ELR (cell line): ENCODE data around the gene GTF2A2.

ENCODE experiments used
- DNase-seq: peaks from one replicate; pipeline ENCODE4 v3.0.0-alpha.2; 2015; ENCODE audit warnings: low read depth

The GTF2A2 gene

DNA sequence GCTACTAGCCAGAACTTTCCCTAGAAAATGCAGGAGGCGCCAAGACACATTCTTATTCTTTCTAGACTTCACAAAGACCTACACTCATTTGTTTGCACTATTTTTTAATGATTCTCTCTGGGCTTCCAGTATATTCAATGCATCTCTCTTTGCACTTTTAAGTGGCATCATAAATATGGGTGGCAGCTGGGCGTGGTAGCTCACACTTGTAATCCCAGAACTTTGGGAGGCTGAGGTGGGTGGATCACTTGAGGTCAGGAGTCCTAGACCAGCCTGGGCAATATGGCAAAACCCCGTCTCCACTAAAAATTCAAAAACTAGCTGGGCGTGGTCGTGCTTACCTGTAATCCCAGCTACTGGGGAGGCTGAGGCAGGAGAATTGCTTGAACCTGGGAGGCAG lies 51.3 kb downstream of the GTF2A2 start:
- no peak for DNase-seq

DNA sequence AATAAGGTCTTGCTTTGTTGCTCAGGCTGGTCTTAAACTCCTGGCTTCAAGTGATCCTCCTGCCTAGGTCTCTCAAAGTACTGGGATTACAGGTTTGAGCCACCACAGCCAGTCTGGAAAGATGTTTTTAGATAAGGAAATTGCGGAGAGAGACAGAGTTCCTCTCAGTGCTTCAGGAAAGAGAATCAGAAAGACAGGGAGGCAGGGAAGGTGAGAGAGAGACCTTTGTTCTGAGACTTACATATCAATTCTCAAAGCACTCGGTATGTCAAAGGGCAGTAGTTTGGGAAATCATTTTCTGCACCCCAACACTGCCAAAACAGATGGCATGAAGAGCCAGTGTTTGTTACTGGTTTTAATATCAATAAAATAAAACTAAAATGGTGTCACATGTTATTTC lies 58.9 kb downstream of the GTF2A2 start:
- DNase-seq = no peak

DNA sequence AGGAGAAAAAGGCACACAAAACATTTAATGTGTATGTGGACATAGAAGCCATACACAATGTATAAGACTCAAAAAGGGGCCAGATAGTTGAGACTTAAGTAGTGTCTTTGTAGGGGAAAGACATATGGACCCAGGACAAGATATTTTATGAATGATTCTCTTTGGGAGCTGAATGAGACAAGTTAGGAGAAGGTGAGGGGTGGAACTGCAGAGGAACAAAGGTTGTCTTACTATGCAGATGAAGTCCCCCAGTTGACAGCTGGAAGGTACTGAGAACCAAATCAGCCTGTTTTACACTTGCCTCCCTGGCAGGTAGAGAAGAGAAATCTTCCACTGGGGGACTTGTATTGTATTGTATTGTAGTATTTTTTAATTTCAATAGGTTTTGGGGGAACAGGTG lies 60.7 kb downstream of the GTF2A2 start:
- DNase-seq = no peak

DNA sequence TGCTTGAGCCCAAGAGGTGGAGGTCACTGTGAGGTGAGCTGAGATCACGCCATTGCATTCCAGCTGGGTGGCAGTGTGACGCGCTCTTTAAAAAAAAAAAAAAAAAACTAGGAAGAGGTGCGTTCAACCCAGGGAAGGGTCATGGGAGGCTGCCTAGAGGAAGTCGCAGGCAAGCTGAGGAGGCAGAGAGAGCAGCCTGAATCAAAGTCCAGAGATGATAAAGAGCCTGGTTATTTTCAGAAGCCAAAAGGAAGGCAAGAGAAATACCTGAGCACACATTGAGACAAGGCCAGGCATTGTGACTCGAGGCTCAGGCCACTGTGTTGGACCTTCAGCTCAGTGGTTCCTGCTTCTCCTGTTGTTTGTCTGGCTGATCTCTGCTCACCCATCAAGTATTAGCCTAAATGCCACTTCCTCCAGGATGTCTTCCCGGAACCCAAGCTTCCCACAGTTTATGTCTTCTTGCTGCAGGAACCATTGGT lies 61.8 kb downstream of the GTF2A2 start:
- DNase-seq = no peak

DNA sequence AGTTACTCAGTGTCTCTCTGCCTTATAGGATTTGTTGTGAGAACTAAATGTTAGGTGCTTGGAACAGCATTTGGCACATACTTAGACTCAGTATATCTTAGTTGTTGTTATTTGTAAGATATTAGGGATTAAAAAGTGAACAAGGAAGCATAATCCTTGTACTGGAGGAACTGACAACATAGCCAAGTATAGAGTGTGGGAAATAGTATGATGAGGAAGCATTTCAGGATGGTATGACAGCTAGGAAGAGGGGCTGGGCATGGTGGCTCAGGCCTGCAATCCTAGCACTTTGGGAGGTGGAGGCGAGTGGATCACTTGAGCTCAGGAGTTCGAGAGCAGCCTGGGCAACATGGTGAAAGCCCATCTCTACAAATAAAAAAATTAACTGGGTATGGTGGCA lies 62.3 kb downstream of the GTF2A2 start:
- DNase-seq = no peak

DNA sequence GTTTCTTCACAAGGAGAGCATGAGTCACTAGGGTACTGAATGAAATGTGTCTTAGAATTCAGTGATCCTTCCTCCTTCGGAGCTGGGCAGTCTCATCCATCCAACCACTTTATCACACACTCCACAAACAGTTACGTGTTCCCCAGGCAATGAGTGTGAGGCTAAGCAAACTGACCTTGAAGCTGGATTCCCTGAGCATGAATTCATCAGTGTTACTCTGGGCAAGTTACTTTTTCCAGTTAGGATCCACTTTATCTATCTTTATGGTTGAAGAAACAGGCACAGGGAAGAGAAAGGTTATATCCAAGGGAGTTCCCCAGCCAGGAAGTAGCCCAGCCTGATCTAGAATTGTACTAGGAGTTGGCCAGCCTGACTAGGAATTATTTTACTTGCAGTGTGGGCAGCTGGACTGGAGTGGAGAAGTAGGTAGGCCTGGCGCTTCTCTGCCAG lies 62.8 kb downstream of the GTF2A2 start:
- DNase-seq = peak; percentile 55

DNA sequence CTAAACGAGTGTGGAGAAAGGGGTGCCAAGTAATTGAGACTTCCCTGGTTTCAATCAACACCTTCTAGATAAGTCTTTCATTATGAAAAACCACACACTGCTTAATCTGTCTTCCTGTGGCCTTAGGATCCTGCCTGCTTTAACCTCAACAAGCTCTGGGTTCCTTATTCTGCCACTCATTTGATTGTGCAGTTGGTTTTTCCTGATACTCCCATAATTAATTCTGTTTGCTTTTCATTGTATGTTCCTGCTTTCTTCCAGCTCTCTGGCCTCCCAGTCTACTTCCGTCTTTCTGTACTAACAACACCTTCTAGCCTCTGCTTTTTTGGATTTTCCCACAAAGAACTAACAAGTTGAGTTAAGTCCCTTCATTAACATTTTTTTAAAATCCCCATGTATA lies 66.0 kb downstream of the GTF2A2 start:
- no peak for DNase-seq

DNA sequence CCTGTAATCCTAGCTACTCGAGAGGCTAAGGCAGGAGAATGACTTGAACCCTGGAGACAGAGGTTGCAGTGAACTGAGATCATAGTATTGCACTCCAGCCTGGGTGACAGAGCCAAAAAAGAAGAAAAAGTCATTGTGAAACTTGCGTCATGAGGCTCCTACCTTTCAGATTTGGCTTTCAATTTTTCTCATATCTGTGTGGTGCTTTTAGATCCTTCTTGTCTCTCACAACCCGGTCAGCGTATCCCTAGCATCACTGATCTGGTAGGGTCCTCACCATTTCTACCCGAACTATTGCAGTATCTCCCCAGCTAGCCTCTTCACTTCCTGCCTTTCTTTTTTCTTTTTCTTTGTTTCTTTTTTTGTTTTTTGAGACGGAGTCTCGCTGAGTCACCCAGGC lies 67.3 kb downstream of the GTF2A2 start:
- no peak for DNase-seq
